HG02798 (cell line): Measurements from ENCODE around the gene PFKFB1.

Experiments used
- ATAC-seq: cut with Tn5 transposase; IDR thresholded peaks from one replicate; pipeline ENCODE4 v1.9.1; 2021; ENCODE audit warnings: mild to moderate bottlenecking; ENCODE audit not compliant: unreplicated experiment, poor library complexity

The PFKFB1 gene

DNA sequence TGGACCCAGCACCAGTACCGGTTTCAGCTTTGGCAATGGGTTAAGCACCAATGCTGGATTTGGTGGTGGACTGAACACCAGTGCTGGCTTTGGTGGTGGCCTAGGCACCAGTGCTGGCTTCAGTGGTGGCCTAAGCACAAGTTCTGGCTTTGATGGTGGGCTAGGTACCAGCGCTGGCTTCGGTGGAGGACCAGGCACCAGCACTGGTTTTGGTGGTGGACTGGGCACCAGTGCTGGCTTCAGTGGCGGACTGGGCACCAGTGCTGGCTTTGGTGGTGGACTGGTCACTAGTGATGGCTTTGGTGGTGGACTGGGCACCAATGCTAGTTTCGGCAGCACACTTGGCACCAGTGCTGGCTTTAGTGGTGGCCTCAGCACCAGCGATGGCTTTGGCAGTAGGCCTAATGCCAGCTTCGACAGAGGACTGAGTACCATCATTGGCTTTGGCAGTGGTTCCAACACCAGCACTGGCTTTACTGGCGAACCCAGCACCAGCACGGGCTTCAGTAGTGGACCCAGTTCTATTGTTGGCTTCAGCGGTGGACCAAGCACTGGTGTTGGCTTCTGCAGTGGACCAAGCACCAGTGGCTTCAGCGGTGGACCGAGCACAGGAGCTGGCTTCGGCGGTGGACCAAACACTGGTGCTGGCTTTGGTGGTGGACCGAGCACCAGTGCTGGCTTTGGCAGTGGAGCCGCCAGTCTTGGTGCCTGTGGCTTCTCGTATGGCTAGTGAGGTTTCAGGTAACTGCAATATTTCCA is 63.5 kb downstream of the PFKFB1 start:
- no peak for ATAC-seq

DNA sequence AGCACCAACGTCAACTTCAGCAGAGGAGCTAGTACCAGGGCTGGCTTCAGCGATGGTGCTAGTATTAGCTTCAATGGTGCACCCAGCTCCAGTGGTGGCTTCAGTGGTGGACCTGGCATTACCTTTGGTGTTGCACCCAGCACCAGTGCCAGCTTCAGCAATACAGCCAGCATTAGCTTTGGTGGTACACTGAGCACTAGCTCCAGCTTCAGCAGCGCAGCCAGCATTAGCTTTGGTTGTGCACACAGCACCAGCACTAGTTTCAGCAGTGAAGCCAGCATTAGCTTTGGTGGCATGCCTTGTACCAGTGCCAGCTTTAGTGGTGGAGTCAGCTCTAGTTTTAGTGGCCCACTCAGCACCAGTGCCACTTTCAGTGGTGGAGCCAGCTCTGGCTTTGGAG is 65.1 kb downstream of the PFKFB1 start:
- ATAC-seq, result no peak

DNA sequence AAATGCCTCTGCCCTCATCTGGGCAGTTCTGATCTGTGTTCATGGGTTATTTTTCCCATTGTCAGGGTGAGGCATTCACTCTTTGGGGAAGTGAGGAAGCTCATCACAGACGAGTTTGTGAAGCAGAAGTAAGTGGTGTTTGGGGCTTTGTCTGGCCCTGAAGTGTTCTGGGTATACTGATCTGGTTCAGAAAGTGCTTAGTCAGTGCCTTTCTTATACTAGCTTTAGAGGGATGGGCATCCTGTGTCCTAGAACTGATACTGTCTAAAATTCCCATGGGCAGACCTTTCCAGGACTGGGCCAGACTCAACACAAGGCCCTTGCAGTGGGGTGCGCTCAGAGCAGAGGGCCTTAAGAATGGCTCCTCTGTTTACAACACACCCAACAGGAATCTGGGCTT is 67.0 kb downstream of the PFKFB1 start:
- no peak for ATAC-seq

DNA sequence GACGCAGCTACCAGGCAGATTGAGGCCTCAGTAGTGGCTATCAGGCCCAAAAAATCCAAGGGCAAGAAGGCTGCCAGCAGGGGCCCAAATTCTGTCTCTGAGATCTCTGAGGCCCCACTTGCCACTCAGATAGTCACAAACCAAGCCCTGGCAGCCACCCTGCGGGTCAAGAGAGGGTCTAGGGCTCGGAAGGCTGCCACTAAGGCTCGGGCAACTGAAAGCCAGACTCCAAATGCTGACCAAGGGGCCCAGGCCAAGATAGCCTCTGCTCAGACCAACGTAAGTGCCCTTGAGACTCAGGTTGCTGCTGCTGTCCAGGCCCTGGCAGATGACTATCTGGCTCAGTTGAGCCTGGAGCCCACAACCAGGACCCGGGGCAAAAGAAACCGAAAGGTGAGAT is 70.6 kb downstream of the PFKFB1 start:
- no peak for ATAC-seq

DNA sequence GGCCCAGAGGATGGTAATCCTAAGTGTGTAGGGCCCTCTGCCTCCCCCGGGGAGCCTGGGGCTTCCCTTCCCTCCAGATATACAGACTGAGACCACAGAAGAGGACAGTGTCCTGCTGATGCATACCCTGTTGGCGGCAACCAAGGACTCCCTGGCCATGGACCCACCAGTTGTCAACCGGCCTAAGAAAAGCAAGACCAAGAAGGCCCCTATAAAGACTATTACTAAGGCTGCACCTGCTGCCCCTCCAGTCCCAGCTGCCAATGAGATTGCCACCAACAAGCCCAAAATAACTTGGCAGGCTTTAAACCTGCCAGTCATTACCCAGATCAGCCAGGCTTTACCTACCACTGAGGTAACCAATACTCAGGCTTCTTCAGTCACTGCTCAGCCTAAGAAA is 71.4 kb downstream of the PFKFB1 start:
- no peak for ATAC-seq

DNA sequence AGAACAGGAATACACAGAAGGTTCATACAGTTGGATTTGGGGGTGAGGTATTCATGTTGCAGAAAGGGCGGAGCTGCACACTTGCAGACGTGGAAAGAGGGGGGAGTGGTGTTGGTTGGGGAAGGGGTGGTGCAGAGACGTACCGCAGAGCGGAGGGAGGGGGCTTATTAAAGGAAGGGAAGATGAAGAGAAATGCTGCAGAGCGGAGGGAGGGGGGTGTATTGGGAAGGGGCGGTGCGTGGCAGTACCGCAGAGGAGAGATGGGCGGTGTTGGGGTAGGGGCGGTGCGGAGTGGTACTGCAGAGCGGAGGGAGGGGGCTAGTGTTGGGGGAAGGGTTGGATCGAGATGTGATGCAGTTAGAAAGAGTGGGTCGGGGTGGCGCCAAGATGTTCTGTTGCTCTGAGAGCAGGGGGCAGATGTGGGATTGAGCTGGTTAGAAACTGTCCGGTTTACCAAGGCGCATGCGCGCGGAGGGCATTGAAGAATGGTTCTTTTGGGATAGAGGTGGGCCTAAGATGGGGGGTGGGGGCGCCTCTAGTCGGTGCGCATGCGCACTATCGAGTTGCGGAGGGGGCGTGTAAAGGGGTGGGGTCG is 72.5 kb downstream of the PFKFB1 start:
- ATAC-seq, result peak; percentile 69

DNA sequence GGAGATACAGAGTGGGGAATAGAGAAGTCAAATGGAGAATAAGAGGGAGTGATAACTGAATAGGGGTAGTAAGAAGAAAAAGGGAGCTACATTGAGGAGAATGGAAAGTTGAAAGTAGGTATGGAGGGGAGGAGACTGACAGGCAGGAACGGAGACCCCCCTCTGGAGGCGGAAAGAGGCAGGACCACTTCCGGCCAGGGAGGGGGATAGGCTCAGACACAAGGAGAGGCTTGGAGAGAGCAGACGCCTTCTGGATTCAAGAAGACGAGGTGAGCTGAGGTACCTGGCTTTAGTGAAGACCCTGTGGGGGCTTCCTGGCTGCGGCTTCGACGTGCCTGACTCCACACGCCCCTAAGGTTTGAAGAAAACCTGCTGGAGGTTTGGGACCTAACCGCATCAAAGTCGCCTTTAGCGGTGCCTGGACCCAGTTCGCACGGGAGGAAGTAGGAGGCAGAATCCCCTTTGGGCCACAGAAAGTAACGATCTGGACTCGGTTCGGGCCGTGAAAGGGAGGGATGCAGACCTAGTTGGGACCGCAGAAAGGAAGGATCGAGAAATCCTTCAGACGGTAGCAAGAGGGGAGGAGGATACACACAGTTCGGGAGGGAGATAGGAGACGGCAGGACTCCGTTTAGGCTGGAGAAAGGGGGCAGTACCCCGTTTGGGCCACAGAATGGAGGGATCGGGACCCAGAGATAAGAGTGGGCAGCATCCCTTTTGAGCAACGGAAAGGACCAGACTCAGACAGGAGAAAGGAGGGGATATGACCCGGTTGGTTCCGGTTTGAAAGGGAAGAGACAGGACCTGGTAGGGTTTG is 73.2 kb downstream of the PFKFB1 start, which contains the start of gene TRO:
Gene TRO (plus strand): TSS at position 215 of the 817 bp plus-strand sequence. CDS start 1,423 bp downstream, outside the sequence.
- peak; percentile 28 for ATAC-seq

DNA sequence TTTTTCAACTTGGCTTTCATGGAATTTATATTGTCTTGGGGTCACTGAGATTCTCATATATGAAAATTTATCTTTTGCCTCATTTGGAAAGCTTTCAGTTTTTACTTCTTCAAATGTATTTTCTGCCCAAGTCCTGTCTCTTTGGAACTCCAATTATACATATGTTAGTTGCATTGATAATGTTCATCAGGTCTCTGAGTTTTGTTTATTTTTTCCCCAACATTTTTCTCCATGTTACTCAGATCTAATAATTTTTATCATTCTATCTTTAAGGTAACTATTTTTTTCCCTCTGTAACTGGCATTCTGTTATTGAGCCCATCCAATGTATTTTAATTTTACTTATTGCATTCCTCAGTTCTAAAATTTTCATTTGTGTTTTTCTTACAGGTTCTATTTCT is 84.0 kb downstream of the PFKFB1 start:
- ATAC-seq, result no peak

DNA sequence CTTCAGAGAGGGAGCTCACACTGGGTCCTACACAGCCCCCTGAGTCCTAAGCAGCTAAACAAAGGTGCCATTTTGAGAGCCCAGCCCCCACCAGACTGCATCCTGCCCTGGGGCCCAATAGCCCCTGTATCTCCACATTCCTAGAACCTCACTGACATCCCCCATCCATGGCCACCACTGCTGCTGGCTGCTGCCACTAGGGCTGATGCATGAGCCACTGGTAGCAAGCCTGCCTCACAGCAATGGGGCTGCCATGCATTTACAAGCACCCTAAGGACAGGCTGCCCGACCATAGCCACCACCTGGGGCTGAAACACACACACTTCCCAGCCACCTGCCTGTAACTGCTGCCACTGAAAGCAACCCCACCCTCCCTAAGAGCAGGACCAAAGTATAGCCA is 99.8 kb downstream of the PFKFB1 start:
- no peak for ATAC-seq

DNA sequence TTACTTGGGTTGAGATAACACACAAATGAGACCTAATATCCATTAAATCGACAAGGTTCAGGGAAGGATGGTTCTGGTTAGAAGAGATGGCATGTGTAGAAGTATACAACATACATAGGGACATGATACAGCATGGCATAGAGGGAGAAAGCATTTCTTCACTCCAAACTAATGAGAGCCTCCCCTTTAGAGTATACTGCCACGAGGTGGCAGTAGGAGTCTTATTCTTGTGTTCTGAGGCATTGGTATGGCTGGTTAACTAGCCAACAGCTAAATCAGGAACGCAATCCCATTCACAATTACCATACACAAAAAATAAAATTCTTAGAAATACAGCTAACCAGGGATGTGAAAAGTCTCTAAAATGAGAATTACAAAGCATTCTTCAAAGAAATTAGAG is 102.4 kb downstream of the PFKFB1 start:
- peak; percentile 43 for ATAC-seq

DNA sequence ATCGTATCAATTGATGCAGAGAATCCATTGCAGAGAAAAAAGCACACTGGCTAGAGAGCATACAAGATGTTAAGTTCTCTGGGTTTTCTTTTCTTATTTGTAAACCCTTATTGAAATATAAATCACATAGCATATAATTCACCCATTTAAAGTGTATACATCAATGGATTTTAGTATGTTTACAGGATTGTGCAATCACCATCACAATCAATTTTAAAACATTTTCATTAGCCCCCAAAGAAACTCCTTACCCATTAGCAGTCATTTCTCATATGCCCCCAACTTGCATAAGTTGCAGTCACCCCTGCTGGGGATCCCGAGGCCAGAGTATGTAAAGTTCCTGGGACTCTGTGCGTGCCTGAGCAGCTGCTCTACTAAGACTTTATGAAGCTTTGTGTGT is 108.2 kb downstream of the PFKFB1 start:
- ATAC-seq, result no peak
